PC-3 (cell line): ENCODE measurements around the gene FUBP3. TPM values are rescaled to one million over a fixed set of nuclear protein-coding genes. Genes with fewer than 3 reads are reported as not detected.
"Not testable (repeated sequence)": the region's sequence is repeated elsewhere in the genome, so short reads cannot be mapped to it uniquely, and the experiment has no call there.

ENCODE experiments used
- ATAC-seq: fragments of 200-7000 bp; cut with Tn5 transposase; 2 replicates; pipeline ENCODE4 v1.9.1; 2020; ENCODE audit warnings: mild to moderate bottlenecking, moderate library complexity
- BruUV-seq: library from RNA; stranded (reverse); fragments of 400-500 nt; replicated peaks from 2 replicates; lab custom pipeline; 2021; lab: Mats Ljungman, UMichigan
- CTCF ChIA-PET: fragments of 300-600 bp; sonication (Branson Sonifier 250); formaldehyde crosslinking; loops from one replicate; lab custom pipeline; 2022; ENCODE audit warnings: antibody characterized with exemption; lab: Charles Lee
- POLR2A ChIA-PET: fragments of 300-600 bp; sonication (Branson Sonifier 250); formaldehyde crosslinking; loops from one replicate; lab custom pipeline; 2022; ENCODE audit warnings: antibody characterized with exemption; ENCODE audit not compliant: unreplicated experiment; lab: Charles Lee
- DNase-seq: peaks from one replicate; pipeline ENCODE4 v3.0.0-alpha.2; 2015
- H2AFZ ChIP-seq: fragments of 300-600 bp; sonication (generic); 2 replicates; pipeline ENCODE4 v1.6.0; 2016; ENCODE audit warnings: antibody characterized with exemption, low read length
- H3F3A ChIP-seq: fragments of 300-600 bp; sonication (generic); one replicate; pipeline ENCODE4 v1.6.0; 2017; ENCODE audit warnings: antibody characterized with exemption, low read length, control low read depth, mild to moderate bottlenecking; ENCODE audit not compliant: unreplicated experiment
- H3K27ac ChIP-seq: fragments of 300-600 bp; sonication (generic); 2 replicates; pipeline ENCODE4 v1.5.1; 2016; ENCODE audit warnings: mild to moderate bottlenecking, low read length
- H3K27me3 ChIP-seq: fragments of 300-600 bp; sonication (generic); 2 replicates; pipeline ENCODE4 v1.6.1; 2016; ENCODE audit warnings: low read length, mixed read lengths
- H3K36me3 ChIP-seq: fragments of 300-600 bp; sonication (generic); 2 replicates; pipeline ENCODE4 v1.6.1; 2016; ENCODE audit warnings: low read depth, mixed run types, low read length, mixed read lengths
- H3K4me1 ChIP-seq: fragments of 300-600 bp; sonication (generic); 2 replicates; pipeline ENCODE4 v1.5.1; 2016; ENCODE audit warnings: low read length; ENCODE audit not compliant: insufficient read depth
- H3K4me2 ChIP-seq: fragments of 300-600 bp; sonication (generic); 2 replicates; pipeline ENCODE4 v1.6.0; 2016; ENCODE audit warnings: low read length
- H3K4me3 ChIP-seq: fragments of 300-600 bp; sonication (generic); 2 replicates; pipeline ENCODE4 v1.5.1; 2016; ENCODE audit warnings: mild to moderate bottlenecking, low read length, mixed read lengths
- H3K79me2 ChIP-seq: fragments of 300-600 bp; sonication (generic); 2 replicates; pipeline ENCODE4 v1.6.1; 2017; ENCODE audit warnings: low read length, mixed read lengths
- H3K9ac ChIP-seq: fragments of 300-600 bp; sonication (generic); 2 replicates; pipeline ENCODE4 v1.6.0; 2016; ENCODE audit warnings: mild to moderate bottlenecking, low read length
- H3K9me2 ChIP-seq: fragments of 300-600 bp; sonication (generic); replicated peaks from 2 replicates; pipeline ENCODE4 v1.6.1; 2016; ENCODE audit warnings: mixed run types, low read length, mixed read lengths
- H3K9me3 ChIP-seq: fragments of 300-600 bp; sonication (generic); 2 replicates; pipeline ENCODE4 v1.6.1; 2016; ENCODE audit warnings: low read length, mixed read lengths
- H4K20me1 ChIP-seq: fragments of 300-600 bp; sonication (generic); 2 replicates; pipeline ENCODE4 v1.6.1; 2016; ENCODE audit warnings: low read length, mixed read lengths
- CTCF ChIP-seq: fragments of 300-600 bp; sonication (generic); conservative IDR thresholded peaks from 2 replicates; pipeline ENCODE4 v1.5.1; 2017; ENCODE audit warnings: antibody characterized with exemption, low read depth, mild to moderate bottlenecking, low read length
- EZH2 ChIP-seq: fragments of 300-600 bp; sonication (generic); IDR thresholded peaks from one replicate; pipeline ENCODE4 v1.6.1; 2017; ENCODE audit warnings: antibody characterized with exemption, mild to moderate bottlenecking, low read length; ENCODE audit not compliant: unreplicated experiment
- EZH2phosphoT487 ChIP-seq: fragments of 300-600 bp; sonication (generic); IDR thresholded peaks from 2 replicates; pipeline ENCODE4 v1.6.1; 2018; ENCODE audit warnings: mild to moderate bottlenecking, antibody characterized with exemption, low read length, borderline replicate concordance
- intact Hi-C: fragments of 100-400 bp; cut with micrococcal nuclease; formaldehyde crosslinking; loops from 2 replicates; pipeline ENCODE4 v1.9.0; 2023
- total RNA-seq: library from RNA; depleted of rRNA; stranded (reverse); fragments of >200 nt; gene quantifications from 2 replicates; pipeline ENCODE4 v1.2.3, GENCODE V29; 2014

FUBP3 gene
- total RNA-seq, 1 experiment from 2014 or later = 53.7 TPM

- no peaks in the 10 kb centered on the region for H3K79me2 ChIP-seq
- no peak overlapping the region for H3K9ac ChIP-seq
- TF ChIP-seq CTCF = peak; percentile 70
- TF ChIP-seq EZH2phosphoT487 = no peak
- intact Hi-C loops = loop anchor here (1.0 to 2.0 kb wide), 2 partner anchors 221 to 576 kb away; no protein-coding TSS in a partner anchor
- H4K20me1 ChIP-seq = no peaks in the 10 kb centered on the region
- no TSS peak for BruUV-seq
- DNase-seq (peak; percentile 85), ATAC-seq (peak; percentile 63)
- peak overlapping the region; percentile 75 for H3K4me3 ChIP-seq
- no peaks in the 10 kb centered on the region for H3K9me2 ChIP-seq
- H2AFZ ChIP-seq = peak overlapping the region; percentile 88
- CTCF ChIA-PET = interaction anchor here (0.6 to 1.1 kb wide), 4 partner anchors 143 to 392 kb away, joined by 3 to 9 read pairs (median 6); no protein-coding TSS in a partner anchor
- POLR2A ChIA-PET = no interaction called here
- peaks cover 8% of the 10 kb centered on the region; the same call in 1 of the 2 replicates for H3K4me1 ChIP-seq
- H3K27ac ChIP-seq = no peak overlapping the region
- no peaks in the 10 kb centered on the region for H3F3A ChIP-seq
- H3K36me3 ChIP-seq = no peaks in the 10 kb centered on the region
- H3K27me3 ChIP-seq = no peaks in the 10 kb centered on the region
- no peaks in the 10 kb centered on the region for H3K9me3 ChIP-seq
- peak overlapping the region; percentile 98 for H3K4me2 ChIP-seq
Observed at GRCh38 chr9:130682421-130683121, 103.2 kb downstream of the FUBP3 start.

GRCh38 chr9:130685104-130685503 lies 105.7 kb downstream of the FUBP3 start:
- ATAC-seq (no peak), DNase-seq (no peak)
- H3K4me1 ChIP-seq = peaks cover 13% of the 10 kb centered on the region; the same call in 1 of the 2 replicates
- no peaks in the 10 kb centered on the region for H3K27me3 ChIP-seq
- no TSS peak for BruUV-seq
- no peak overlapping the region for H3K9ac ChIP-seq
- TF ChIP-seq CTCF = no peak
- no peak for TF ChIP-seq EZH2phosphoT487
- TF ChIP-seq EZH2 = no peak
- H3K79me2 ChIP-seq = no peaks in the 10 kb centered on the region
- intact Hi-C loops = no loop called here
- no peaks in the 10 kb centered on the region for H3F3A ChIP-seq
- CTCF ChIA-PET = no interaction called here
- H3K9me2 ChIP-seq = no peaks in the 10 kb centered on the region
- H4K20me1 ChIP-seq = no peaks in the 10 kb centered on the region
- POLR2A ChIA-PET = no interaction called here
- H3K4me2 ChIP-seq = no peak overlapping the region
- no peak overlapping the region for H3K27ac ChIP-seq
- H3K36me3 ChIP-seq = no peaks in the 10 kb centered on the region
- no peak overlapping the region for H3K4me3 ChIP-seq
- H3K9me3 ChIP-seq = no peaks in the 10 kb centered on the region
- H2AFZ ChIP-seq = no peak overlapping the region

- POLR2A ChIA-PET, H3K4me1 ChIP-seq, H3K4me3 ChIP-seq, intact Hi-C loops, H3K9me2 ChIP-seq, CTCF ChIA-PET, H3F3A ChIP-seq, H3K79me2 ChIP-seq, H3K4me2 ChIP-seq, H2AFZ ChIP-seq, BruUV-seq, H3K9ac ChIP-seq, H3K27me3 ChIP-seq, DNase-seq, H3K9me3 ChIP-seq, H3K36me3 ChIP-seq, H4K20me1 ChIP-seq, H3K27ac ChIP-seq, ATAC-seq: not testable (repeated sequence)
Observed at GRCh38 chr9:130685945-130686344, 106.6 kb downstream of the FUBP3 start.
